Stimulated activated CD4-positive, alpha-beta T cell treated with anti-CD3 and anti-CD28 coated beads, Interleukin-1b, Interleukin-23, amount 100 ng/mL, for 4 hours (primary cell): ENCODE results near the gene GALNT18.

Experiments
- DNase-seq, 2 donors: peaks; one replicate each; pipeline ENCODE4 v3.0.0-alpha.2; 2020; ENCODE audit warnings: low read depth in 2 of 2

GALNT18 gene

GRCh38 chr11:11411401-11411985 lies 210.3 kb downstream of the GALNT18 start:
- DNase-seq = no peak

- no peak for DNase-seq
Observed at GRCh38 chr11:11409901-11410300, 211.9 kb downstream of the GALNT18 start.

DNA sequence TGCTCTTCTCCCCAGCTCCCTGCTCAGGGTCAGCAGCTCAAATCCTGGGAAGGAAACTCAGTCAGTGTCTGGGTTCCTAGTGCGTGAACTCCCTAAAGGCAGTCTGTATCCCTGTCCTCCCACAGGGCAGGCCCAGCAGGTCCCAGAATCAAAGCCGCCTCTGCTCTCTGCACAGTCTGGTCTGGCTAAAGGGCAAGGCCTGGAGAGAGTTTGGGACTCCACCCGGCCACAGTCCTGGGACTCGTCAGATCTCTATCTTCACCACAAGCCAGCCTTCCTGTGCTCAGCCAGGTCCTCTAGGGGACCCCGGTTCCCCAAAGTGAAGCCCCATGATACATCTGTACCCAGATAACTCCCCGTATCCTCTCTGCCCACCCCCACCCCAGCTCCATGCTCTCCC lies 212.6 kb downstream of the GALNT18 start:
- no peak for DNase-seq

DNA sequence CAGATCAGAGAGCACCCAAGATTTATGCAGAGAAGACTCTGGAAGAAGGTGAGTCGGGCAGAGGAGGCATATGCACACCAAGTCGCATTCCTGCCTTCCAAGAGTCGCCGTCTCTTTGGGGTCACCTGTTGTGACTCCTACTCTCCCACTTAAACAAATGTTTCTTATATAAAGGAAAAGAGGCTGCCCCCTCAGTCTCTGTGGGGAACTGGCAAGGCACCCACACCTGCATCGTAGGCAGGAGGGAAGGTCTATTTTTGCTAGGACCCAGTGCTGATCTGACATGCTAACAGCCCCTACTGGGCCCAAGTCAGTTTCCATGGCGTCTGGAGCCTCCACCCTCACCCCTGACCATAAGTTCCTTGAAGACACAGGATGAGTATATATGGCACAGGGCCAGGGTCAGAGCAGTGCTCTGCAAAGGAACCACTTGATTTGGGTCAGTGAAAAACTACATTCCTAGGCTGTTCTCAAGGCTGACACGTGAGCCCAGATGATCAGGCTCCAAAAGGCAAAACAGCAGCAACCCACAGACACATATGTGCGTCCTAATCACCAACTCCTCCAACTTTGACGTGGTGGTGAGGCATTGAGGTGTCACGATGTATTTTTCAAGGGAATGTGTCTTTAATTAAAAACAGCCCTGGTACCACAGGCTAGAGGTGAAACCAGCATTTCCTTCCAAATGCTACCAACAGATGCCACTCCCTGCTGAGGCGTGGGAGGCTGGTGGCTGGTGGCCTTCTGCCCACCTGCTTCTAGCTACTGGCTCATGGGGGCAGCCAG lies 213.2 kb downstream of the GALNT18 start:
- no peak for DNase-seq

DNA sequence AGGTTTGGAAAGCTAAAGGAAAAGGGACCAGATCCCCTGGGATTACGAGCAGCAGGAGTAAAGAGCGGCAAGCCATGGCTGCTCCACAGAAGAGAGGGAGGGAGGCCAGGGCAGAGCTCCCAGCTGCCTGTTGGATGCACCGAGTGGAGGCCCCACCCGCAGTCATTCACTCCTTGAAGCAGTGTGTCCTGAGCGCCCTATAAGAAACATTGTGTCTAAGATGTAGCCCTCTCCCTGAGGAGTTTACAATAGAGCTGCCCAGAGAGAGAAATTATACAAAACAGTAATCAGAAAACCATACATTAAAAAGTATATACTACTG lies 214.1 kb downstream of the GALNT18 start:
- no peak for DNase-seq

DNA sequence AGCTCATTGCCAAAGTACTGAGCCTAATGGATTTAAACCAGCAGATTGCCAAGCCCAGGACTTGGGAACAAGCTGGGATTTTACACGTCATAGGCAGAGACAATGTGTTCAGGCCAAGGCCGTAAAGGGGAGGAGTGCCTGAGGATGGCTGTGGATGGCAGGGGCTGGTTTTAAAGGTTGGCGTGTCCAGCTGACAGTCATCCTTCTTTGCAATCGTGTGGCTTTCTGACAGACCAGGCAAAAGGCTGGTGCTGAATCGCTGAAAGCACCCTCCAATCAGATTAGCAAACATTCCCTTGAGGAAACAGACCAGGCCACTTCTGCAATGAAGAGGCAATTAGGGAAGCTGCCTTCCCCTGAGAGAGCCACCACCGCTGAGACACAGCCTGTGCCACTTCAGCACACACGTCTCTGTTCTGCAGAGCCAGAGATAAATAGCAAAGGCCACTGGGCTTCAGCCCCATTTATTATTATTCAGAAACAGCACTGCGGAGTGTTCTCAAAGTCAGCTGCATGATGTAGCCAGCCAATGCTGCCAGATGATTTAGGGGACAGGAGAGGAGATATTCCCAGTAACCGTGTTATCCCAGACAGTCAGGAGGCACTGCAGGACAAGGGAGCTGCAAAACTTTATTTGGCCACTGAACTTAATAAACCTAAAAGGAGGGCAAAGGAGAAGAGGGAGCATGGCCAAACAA lies 214.6 kb downstream of the GALNT18 start:
- DNase-seq = no peak

DNA sequence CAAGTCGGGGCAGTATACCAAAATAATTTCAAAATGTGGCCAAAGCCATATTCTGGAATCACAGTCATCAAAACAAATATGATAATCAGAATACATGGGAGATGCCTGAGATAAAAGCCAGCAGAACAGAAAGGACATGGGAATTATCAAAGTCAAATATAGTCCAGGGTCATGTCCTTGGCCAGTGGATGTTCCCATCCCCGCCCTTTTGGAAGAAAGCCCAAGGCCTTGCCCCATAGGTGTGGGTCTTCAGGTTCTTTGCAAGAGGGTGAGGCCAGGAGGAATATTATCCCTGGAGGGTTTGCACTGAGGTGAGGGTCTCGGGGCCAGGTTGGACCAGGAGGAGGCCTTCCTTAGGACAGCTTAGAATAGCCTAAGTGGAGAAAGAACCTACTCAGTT lies 215.2 kb downstream of the GALNT18 start:
- no peak for DNase-seq

DNA sequence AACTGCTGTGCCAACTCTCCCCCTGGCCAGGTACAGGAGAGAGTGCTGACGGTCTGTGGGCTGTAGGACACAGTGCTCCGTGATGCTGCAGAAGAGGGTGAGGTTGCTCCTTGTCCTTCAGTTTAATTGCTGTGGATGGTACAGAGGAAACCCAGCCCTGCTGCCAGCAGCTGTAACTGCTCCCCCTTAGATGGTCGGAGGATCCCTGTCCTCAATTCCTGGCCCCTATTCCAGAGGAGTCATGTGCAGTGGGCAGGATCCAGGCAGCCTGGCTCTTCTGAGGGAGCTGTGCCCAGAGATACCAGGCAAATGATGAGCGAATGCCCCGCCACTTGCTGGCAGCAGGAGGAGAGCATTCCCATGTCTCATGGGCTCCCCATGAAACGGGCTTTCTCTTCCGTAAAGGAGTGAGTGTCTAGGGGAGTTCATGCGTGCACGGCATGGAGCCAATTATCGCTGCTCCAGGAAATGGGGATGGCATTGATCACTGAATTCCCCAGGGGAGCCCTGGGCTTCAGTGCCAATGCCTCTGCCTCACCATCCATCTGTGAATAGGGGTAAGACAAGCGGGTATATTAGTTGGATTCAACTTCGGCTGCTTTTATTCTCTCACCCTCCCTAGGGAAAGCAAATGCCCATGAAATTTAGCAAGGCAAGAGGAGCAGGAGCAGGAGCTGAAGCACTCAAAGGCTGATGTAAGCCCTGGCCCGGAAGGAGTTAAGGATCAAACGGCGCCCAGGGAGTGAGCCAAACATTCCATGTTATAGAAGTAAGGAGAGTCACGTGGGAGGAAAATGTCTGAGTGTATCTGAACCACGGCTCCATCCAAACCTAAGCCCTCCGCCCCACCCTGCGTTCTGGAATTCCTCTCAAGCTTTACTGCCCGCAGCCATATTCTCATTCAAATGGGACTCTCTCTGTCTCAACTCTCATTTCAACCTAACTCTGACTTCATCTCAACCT lies 217.8 kb downstream of the GALNT18 start:
- DNase-seq = no peak

- no peak for DNase-seq
Observed at GRCh38 chr11:11401960-11402535, 219.8 kb downstream of the GALNT18 start.

DNA sequence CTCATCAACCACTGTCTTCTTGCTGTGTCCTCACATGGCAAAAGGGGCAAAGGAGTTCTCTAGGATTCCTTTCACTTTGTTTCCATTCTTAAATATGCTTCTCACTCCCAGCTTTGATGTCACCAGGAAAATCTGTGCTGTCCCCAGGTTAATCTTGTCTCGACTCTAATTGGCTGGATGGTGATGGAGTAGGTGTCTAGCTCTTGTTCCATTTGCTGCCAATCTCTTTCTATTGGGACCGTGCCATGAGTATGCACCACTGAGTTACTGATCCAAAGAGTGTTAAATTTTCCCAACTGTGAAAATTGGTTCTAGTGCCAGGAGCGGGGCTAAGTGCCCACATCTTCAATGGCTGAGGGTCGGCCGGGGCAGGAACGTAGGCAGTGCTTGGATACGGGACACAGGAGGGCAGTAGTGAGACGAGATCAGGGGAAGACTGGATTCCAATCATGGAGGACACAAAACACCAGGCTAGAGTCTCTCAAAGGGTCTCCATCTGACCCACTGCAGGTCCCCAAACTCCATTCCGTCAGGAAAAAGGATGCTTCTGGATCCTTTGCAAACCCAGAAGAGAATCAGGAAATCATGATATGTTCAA lies 221.1 kb downstream of the GALNT18 start:
- no peak for DNase-seq

DNA sequence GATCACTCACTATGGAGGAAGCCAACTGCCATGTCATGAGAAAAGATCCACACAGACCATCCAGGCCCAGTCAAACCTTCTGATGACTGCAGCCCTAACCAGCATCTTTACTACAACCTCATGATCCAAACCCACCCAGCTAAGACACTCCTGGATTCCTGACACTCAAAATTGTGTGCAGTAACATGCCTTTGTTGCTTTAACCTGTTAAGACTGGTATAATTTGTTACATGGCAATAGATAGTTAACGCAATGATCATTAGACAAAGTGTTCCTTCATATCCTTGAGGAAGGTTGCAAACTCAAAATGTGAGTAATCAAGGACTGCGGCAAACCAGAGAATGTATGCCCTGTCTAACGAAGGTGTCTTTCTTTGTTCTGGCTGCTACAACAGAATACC lies 221.7 kb downstream of the GALNT18 start:
- no peak for DNase-seq

GRCh38 chr11:11397781-11398180 lies 224.0 kb downstream of the GALNT18 start:
- DNase-seq = no peak

- DNase-seq = no peak
Observed at GRCh38 chr11:11397036-11397415, 224.8 kb downstream of the GALNT18 start.

DNA sequence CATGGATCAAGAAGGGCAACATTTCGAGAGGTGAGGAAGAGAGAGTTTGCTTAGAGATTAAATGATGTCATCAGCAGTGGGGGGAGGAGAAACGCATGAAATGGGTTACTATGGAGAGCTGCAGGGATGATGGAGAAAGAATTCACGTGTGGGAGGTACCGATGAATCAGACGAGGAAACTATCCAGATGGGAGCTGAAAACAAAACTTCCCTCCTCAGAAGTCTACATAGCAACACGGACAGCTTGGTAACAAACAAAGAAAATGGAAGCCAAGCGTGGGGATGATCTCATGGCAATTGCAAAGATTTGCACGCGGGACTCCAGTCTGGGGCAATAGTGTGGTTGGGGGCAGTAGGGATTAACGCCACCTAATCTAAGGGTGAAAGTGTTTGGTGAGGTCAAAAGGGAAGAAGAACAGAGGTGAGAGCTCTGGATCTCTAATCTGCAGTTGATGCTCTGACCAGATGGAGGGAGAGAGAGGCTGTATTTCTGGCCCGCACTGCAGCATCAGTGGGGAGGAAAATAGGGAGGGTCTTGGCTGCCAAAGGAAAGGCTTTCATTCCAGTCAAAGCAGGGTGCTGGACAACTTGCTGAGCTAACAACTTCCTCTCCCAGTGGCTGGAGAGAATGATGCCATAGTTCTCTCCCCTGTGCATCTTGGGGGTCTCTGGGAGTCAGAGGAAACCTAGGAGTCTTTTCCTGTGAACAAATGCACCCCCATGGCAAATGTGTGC lies 225.3 kb downstream of the GALNT18 start:
- no peak for DNase-seq

GRCh38 chr11:11395126-11395525 lies 226.7 kb downstream of the GALNT18 start:
- DNase-seq = no peak

DNA sequence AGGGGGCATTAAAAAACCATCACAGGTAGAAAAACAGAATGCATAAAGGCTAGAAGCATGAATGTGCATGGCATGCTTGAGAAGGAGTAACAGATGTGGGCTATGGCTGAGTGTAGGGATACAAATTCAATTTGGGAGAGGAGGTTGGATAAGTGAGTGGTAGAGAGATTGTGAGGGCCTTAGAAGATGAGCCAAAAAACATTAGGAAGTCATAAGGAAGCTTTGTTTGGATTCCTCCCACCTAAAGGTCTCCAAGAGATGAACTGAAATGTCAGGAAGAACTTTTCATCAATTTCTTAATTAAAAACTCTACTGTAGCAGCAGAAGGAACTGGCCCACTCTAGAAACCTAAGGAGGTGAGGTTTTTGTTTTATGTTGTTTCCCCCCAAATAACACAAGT lies 227.6 kb downstream of the GALNT18 start:
- no peak for DNase-seq

DNA sequence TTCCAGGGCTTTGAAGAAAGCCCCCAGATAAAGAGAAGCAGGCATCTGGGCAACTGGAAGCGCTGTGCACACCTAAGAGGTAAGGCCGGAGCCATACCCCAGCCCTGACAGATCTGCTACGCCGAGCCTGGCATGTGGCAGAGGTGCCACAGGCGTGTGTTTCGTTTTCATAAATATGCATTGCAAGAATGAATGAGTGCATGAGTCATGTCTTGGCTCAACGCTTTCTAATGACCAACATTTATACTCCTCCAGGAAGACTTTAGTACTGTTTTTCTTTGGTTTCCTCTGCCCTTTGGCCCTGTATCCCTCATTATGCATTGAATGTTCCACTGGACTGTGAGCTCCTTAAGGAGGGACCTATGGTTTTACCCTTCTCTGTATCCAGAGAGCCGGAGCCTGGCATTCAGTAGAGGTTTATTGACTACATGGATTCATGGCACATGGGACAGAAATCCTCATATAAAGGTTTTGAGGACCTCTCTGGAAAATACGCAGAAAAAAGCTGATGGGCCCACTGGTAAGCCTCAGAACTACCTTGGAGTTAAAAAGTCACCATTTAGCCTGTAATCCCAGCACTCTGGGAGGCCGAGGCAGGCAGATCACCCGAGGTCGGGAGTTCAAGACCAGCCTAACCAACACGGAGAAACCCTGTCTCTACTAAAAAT lies 229.9 kb downstream of the GALNT18 start:
- no peak for DNase-seq

GRCh38 chr11:11391169-11391568 lies 230.6 kb downstream of the GALNT18 start:
- no peak for DNase-seq

DNA sequence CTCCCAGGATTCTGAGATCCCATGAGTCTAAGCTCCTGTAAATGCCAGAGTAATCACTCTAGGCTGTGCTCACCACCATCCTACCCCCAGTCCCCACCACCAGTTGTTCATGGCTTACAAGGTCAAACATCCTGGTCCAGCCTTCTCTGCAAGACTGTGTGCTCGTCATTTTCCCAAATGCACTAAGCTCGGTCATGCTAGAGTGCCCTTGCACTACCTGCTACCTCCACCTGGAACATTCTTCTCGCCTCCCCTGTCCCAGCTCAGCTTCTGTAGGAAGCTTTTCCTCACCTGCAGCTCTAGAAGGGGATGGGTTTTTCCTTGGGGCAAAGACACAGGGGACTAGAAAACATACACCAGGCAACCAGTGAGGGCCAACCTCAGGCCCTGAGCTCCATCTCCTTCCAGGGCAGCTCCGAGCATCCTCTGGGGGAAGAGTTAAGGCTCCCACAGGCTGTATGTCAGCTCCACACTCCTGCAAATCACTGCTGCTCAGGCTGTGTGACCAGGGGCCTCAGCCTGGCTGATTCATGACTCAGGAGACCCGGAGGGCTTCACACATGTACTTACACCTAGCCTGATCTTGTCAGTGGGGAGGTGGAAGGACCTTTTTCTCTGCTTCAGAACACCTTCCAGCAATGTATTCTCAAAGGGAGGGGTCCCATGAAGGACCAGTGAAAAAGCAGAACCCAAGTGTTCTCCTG lies 231.6 kb downstream of the GALNT18 start:
- no peak for DNase-seq
